Eye (tissue), 1 donor: ENCODE measurements around the gene DPEP3.

Experiments used
- DNase-seq: peaks from one replicate; pipeline ENCODE4 v3.0.0-alpha.2; 2015

Gene DPEP3

GRCh38 chr16:67928561-67929364 is 51.5 kb downstream of the DPEP3 start:
- DNase-seq, result peak; percentile 84

- no peak for DNase-seq
These were observed 52.2 kb downstream of the DPEP3 start for GRCh38 chr16:67928147-67928546.

GRCh38 chr16:67927131-67927941 is 53.0 kb downstream of the DPEP3 start:
- DNase-seq, result no peak

GRCh38 chr16:67926181-67926750 is 54.0 kb downstream of the DPEP3 start:
- DNase-seq, result no peak
